Ovary (tissue), 3 donors: ENCODE measurements around the gene PIAS1.

Experiments
- CTCF ChIP-seq, 3 donors: fragments of 450-650 bp in 2 of 3; fragments of 200-600 bp in 1 of 3; IDR thresholded peaks; one replicate each; pipeline versions ENCODE4 v1.5.1 to v1.8.0; 2016 to 2022; ENCODE audit warnings: antibody characterized with exemption in 3 of 3, mild to moderate bottlenecking in 1 of 3
- EP300 ChIP-seq: sonication (generic); formaldehyde crosslinking; IDR thresholded peaks from one replicate; pipeline ENCODE4 v1.6.1; 2017; ENCODE audit warnings: antibody characterized with exemption
- POLR2A ChIP-seq: fragments of 450-650 bp; IDR thresholded peaks from one replicate; pipeline ENCODE4 v1.6.1; 2017; ENCODE audit warnings: antibody characterized with exemption, mild to moderate bottlenecking, moderate library complexity
- donor health status: DM: no; HTN: no; CAD: no.

- TF ChIP-seq CTCF (IDR thresholded peaks at IDR 0.05) (no peak), EP300 (no peak), POLR2A (no peak)
Measured at GRCh38 chr15:68157074-68157473, 103.0 kb downstream of the PIAS1 start.
